HepG2 (cell line): ENCODE results near the gene CHST13. TPM values are rescaled to one million over a fixed set of nuclear protein-coding genes. Genes with fewer than 3 reads are reported as not detected.

Experiments used
- ATAC-seq: fragments of 200-7000 bp; cut with Tn5 transposase; 3 replicates; pipeline ENCODE4 v1.9.1; 2020; ENCODE audit warnings: mild to moderate bottlenecking, moderate library complexity
- BruUV-seq: library from RNA; stranded (reverse); fragments of 400-500 nt; replicated peaks from 2 replicates; lab custom pipeline; 2021; lab: Mats Ljungman, UMichigan
- CTCF ChIA-PET: fragments of 300-600 bp; formaldehyde crosslinking; extraction: SDS; loops from one replicate; lab custom pipeline; 2021; ENCODE audit warnings: low total read pairs, inconsistent platforms, low intra/inter-chr PET ratio; lab: Yijun Ruan, JAX
- POLR2A ChIA-PET: fragments of 350-600 bp; sonication (Branson Sonifier 250); formaldehyde crosslinking; loops from one replicate; lab custom pipeline; 2020; ENCODE audit warnings: antibody characterized with exemption, inconsistent platforms; lab: Yijun Ruan, JAX
- DNase-seq: peaks from one replicate; pipeline ENCODE4 v3.0.0-alpha.2; 2015; ENCODE audit warnings: low spot score
- FAIRE-seq: peaks from 3 replicates; lab custom pipeline; 2011; peaks lifted over from hg19 to GRCh38; lab: Jason Lieb, UNC
- H2AFZ ChIP-seq: one replicate; pipeline ENCODE4 v1.6.1; 2011; ENCODE audit warnings: low read length, inconsistent platforms
- H3K27ac ChIP-seq: fragments of 300-600 bp; 3 replicates; pipeline ENCODE4 v1.8.0; 2011; ENCODE audit warnings: mixed run types, mild to moderate bottlenecking, mixed read lengths, low read length, inconsistent platforms; ENCODE audit not compliant: insufficient read depth; ENCODE audit errors: extremely low read length
- H3K27me3 ChIP-seq, 2 experiments: fragments of 200-600 bp in 1 of 2; 2 replicates in 1 of 2; 3 replicates in 1 of 2; pipeline versions ENCODE4 v1.6.0 to v1.8.0; 2011; ENCODE audit warnings: low read length in 2 of 2, mild to moderate bottlenecking in 2 of 2, moderate library complexity in 2 of 2, inconsistent platforms in 1 of 2; ENCODE audit not compliant: insufficient read depth in 2 of 2, control insufficient read depth in 1 of 2
- H3K36me3 ChIP-seq, 2 experiments: fragments of 200-600 bp in 1 of 2; replicated peaks in 1 of 2; 2 replicates in 1 of 2; 3 replicates in 1 of 2; pipeline versions ENCODE4 v1.5.1 to v1.8.0; 2011; ENCODE audit warnings: low read length in 2 of 2, inconsistent platforms in 1 of 2; ENCODE audit not compliant: insufficient read depth in 2 of 2, control insufficient read depth in 1 of 2
- H3K4me1 ChIP-seq: 2 replicates; pipeline ENCODE4 v1.5.1; 2012; ENCODE audit warnings: low read length, inconsistent platforms; ENCODE audit not compliant: insufficient read depth
- H3K4me2 ChIP-seq: 2 replicates; pipeline ENCODE4 v1.6.0; 2011; ENCODE audit warnings: low read depth, low read length, inconsistent platforms
- H3K4me3 ChIP-seq, 3 experiments: fragments of 200-600 bp in 1 of 3; sonication (generic), shearing (Covaris generic) in 1 of 3; replicated peaks in 1 of 3; 2 replicates each; pipeline ENCODE4 v1.5.1; 2011 to 2016; ENCODE audit warnings: low read length in 3 of 3, inconsistent platforms in 2 of 3, low read depth in 2 of 3, mild to moderate bottlenecking in 2 of 3, control low read depth in 1 of 3, mixed read lengths in 1 of 3; ENCODE audit not compliant: insufficient read depth in 1 of 3
- H3K79me2 ChIP-seq: one replicate; pipeline ENCODE4 v1.6.1; 2011; ENCODE audit warnings: low read length, inconsistent platforms; ENCODE audit not compliant: insufficient read depth
- H3K9ac ChIP-seq: 2 replicates; pipeline ENCODE4 v1.6.0; 2011; ENCODE audit warnings: mild to moderate bottlenecking, low read depth, low read length, inconsistent platforms; ENCODE audit not compliant: insufficient read depth
- H3K9me3 ChIP-seq: 2 replicates; pipeline ENCODE4 v1.5.1; 2012; ENCODE audit warnings: mild to moderate bottlenecking, low read length
- H4K20me1 ChIP-seq: 2 replicates; pipeline ENCODE4 v1.6.0; 2011; ENCODE audit warnings: inconsistent platforms, mild to moderate bottlenecking, low read length, moderate library complexity; ENCODE audit not compliant: insufficient read depth
- CEBPZ ChIP-seq: IDR thresholded peaks from 2 replicates; pipeline ENCODE4 v1.6.1; 2012; ENCODE audit warnings: low read length, improper control_type of control experiment
- HNRNPLL ChIP-seq: fragments of 200-400 bp; formaldehyde crosslinking; IDR thresholded peaks from 2 replicates; pipeline ENCODE4 v1.6.1; 2017; ENCODE audit warnings: mild to moderate bottlenecking, low read depth, low read length; ENCODE audit not compliant: poor library complexity, severe bottlenecking
- NR2F6 ChIP-seq, 2 experiments: IDR thresholded peaks; 2 replicates each; pipeline ENCODE4 v1.6.1; 2016; ENCODE audit warnings: antibody characterized with exemption in 1 of 2, mild to moderate bottlenecking in 1 of 2
- RBM39 ChIP-seq: fragments of 200-400 bp; formaldehyde crosslinking; IDR thresholded peaks from one replicate; pipeline ENCODE4 v1.6.1; 2018; ENCODE audit warnings: antibody characterized with exemption, mild to moderate bottlenecking, low read depth, low read length; ENCODE audit not compliant: poor library complexity, severe bottlenecking
- SP140L ChIP-seq: sonication (generic); formaldehyde crosslinking; IDR thresholded peaks from 2 replicates; pipeline ENCODE4 v1.4.0; 2020; ENCODE audit warnings: missing genetic modification reagents, borderline replicate concordance
- SP4 ChIP-seq: sonication (generic); formaldehyde crosslinking; IDR thresholded peaks from 2 replicates; pipeline ENCODE4 v1.8.1; 2023; ENCODE audit warnings: mild to moderate bottlenecking, missing genetic modification reagents
- SP5 ChIP-seq: IDR thresholded peaks from 2 replicates; pipeline ENCODE4 v1.6.1; 2016; ENCODE audit warnings: low read depth, borderline replicate concordance
- ZNF24 ChIP-seq: fragments of 450-650 bp; IDR thresholded peaks from 2 replicates; pipeline ENCODE4 v1.6.1; 2017; ENCODE audit warnings: antibody characterized with exemption, mild to moderate bottlenecking
- ZNF674 ChIP-seq: sonication (generic); formaldehyde crosslinking; IDR thresholded peaks from 2 replicates; pipeline ENCODE4 v1.5.0; 2020; ENCODE audit warnings: low read depth, mild to moderate bottlenecking, missing genetic modification reagents
- WGBS: methylation state at CpG from one replicate; pipeline ENCODE4 v1.1.6; 2017; ENCODE audit warnings: low lambda C conversion rate; 5-methylcytosine and 5-hydroxymethylcytosine counted together
- in situ Hi-C: cut with HindIII; loops from 2 replicates; pipeline ENCODE4 v1.10.0; 2017; ENCODE audit warnings: low pct_unique_long_range_greater_than_20kb; ENCODE audit not compliant: extremely low pct_ligation_motif_present
- intact Hi-C: fragments of 100-400 bp; cut with micrococcal nuclease; formaldehyde crosslinking; loops from one replicate; pipeline ENCODE4 v1.10.0; 2022; ENCODE audit not compliant: unreplicated experiment
- polyA plus RNA-seq, 8 experiments: library from polyadenylated mRNA; depleted of rRNA in 3 of 8; stranded (reverse) in 7 of 8; unstranded in 1 of 8; fragments of >200 nt; fragmentation: Illumina TruSeq in 4 of 8; extraction: Trizol in 4 of 8; gene quantifications; 2 replicates each; pipeline versions ENCODE4 v1.2.1 to v1.2.3, GENCODE V29; 2011 to 2016; ENCODE audit warnings: low read depth in 4 of 8, missing spikeins in 1 of 8, mixed read lengths in 1 of 8; ENCODE audit not compliant: insufficient read depth in 1 of 8
- total RNA-seq, 5 experiments: library from RNA; depleted of rRNA; stranded (reverse); fragments of >200 nt; fragmentation: Illumina TruSeq; extraction: Trizol; gene quantifications; 2 replicates each; pipeline ENCODE4 v1.2.3, GENCODE V29; 2016; ENCODE audit warnings: low read depth in 1 of 5
- TF ChIP-seq, protein P1 (sequence below): sonication (generic); formaldehyde crosslinking; IDR thresholded peaks from 2 replicates; pipeline ENCODE4 v1.4.0; 2020; ENCODE audit warnings: missing genetic modification reagents, borderline replicate concordance

The CHST13 gene
- total and polyA plus RNA-seq, 2 of the 13 experiments (the other 11 are each of a cell fraction or from before 2014, with no cell fraction given): 32.0 to 43.1 TPM

- TF ChIP-seq, protein P1, sequence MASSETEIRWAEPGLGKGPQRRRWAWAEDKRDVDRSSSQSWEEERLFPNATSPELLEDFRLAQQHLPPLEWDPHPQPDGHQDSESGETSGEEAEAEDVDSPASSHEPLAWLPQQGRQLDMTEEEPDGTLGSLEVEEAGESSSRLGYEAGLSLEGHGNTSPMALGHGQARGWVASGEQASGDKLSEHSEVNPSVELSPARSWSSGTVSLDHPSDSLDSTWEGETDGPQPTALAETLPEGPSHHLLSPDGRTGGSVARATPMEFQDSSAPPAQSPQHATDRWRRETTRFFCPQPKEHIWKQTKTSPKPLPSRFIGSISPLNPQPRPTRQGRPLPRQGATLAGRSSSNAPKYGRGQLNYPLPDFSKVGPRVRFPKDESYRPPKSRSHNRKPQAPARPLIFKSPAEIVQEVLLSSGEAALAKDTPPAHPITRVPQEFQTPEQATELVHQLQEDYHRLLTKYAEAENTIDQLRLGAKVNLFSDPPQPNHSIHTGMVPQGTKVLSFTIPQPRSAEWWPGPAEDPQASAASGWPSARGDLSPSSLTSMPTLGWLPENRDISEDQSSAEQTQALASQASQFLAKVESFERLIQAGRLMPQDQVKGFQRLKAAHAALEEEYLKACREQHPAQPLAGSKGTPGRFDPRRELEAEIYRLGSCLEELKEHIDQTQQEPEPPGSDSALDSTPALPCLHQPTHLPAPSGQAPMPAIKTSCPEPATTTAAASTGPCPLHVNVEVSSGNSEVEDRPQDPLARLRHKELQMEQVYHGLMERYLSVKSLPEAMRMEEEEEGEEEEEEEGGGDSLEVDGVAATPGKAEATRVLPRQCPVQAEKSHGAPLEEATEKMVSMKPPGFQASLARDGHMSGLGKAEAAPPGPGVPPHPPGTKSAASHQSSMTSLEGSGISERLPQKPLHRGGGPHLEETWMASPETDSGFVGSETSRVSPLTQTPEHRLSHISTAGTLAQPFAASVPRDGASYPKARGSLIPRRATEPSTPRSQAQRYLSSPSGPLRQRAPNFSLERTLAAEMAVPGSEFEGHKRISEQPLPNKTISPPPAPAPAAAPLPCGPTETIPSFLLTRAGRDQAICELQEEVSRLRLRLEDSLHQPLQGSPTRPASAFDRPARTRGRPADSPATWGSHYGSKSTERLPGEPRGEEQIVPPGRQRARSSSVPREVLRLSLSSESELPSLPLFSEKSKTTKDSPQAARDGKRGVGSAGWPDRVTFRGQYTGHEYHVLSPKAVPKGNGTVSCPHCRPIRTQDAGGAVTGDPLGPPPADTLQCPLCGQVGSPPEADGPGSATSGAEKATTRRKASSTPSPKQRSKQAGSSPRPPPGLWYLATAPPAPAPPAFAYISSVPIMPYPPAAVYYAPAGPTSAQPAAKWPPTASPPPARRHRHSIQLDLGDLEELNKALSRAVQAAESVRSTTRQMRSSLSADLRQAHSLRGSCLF (CRISPR knock-in tag): no peak
- peak; percentile 9; the same call in 1 of the 2 replicates for TF ChIP-seq SP4 (CRISPR knock-in tag)
- no peak for TF ChIP-seq NR2F6 (IDR thresholded peaks at IDR 0.05)
- peak; percentile 3; the same call in 1 of the 2 replicates for TF ChIP-seq NR2F6 (CRISPR knock-in tag; IDR thresholded peaks at IDR 0.05)
- TF ChIP-seq ZNF674 (CRISPR knock-in tag): no peak
- 0 out of 2 replicates have a peak, but pooled peaks have one; percentile 12 for TF ChIP-seq SP140L
These were observed 554 bp downstream of the CHST13 start (continued) for GRCh38 chr3:126524429-126524988.

- DNase-seq (peak; percentile 38), FAIRE-seq (no peak), ATAC-seq (no peak)
- H3K27ac ChIP-seq: peak overlapping the region; percentile 98
- peaks cover 91% of the 10 kb centered on the region for H3K4me1 ChIP-seq
- peak overlapping the region; percentile 97 for H3K4me2 ChIP-seq
- intact Hi-C loops (no loop called here), in situ Hi-C loops (no loop called here)
- H4K20me1 ChIP-seq: no peaks in the 10 kb centered on the region
- H3K9me3 ChIP-seq: no peaks in the 10 kb centered on the region
- H3K79me2 ChIP-seq: peaks cover 16% of the 10 kb centered on the region
- BruUV-seq: no TSS peak
- no peaks in the 10 kb centered on the region; a peak in 1 of 5 replicates for H3K36me3 ChIP-seq
- H3K9ac ChIP-seq: peak overlapping the region; percentile 88
- CTCF ChIA-PET: no interaction called here
- 0% methylated on average over 3 of the region's 12 CpGs for WGBS
- H3K27me3 ChIP-seq: no peaks in the 10 kb centered on the region; a peak in 1 of 5 replicates
- POLR2A ChIA-PET: interaction anchor here (0.7 to 3.3 kb wide), 5 partner anchors 28 to 135 kb away, joined by 3 to 39 read pairs (median 3); partner anchors contain the start of gene ZXDC
- H3K4me3 ChIP-seq: peak overlapping the region; percentile 70 to 84 (median 82)
- H2AFZ ChIP-seq: no peak overlapping the region
- TF ChIP-seq HNRNPLL (no peak), ZNF24 (no peak), SP5 (CRISPR knock-in tag) (peak; percentile 20; the same call in 1 of the 2 replicates), RBM39 (peak; percentile 6), CEBPZ (no peak)
These were observed 1.3 kb downstream of the CHST13 start for GRCh38 chr3:126525091-126525852.
